EH (cell line): ENCODE results near the gene THAP3.

Experiments used
- DNase-seq: peaks from one replicate; pipeline ENCODE4 v3.0.0-alpha.2; 2015; ENCODE audit warnings: low read depth

THAP3 gene

GRCh38 chr1:6612641-6613360, 11.9 kb upstream of the THAP3 start:
- peak; percentile 54 for DNase-seq

GRCh38 chr1:6613361-6614018, 11.2 kb upstream of the THAP3 start, which contains the start of gene PHF13:
Gene PHF13, plus strand, starts transcription at chr1:6613731. Its CDS starts 336 bp downstream, at chr1:6614067.
- peak; percentile 99 for DNase-seq

- peak; percentile 50 for DNase-seq
These were observed 10.4 kb upstream of the THAP3 start for GRCh38 chr1:6614019-6614928.

- peak; percentile 9 for DNase-seq
These were observed 9.5 kb upstream of the THAP3 start for GRCh38 chr1:6614929-6615785.

- no peak for DNase-seq
These were observed 5.6 kb upstream of the THAP3 start for GRCh38 chr1:6619045-6619444.

GRCh38 chr1:6621429-6622391, 3.0 kb upstream of the THAP3 start:
- DNase-seq = no peak

GRCh38 chr1:6622396-6623152, 2.1 kb upstream of the THAP3 start:
- no peak for DNase-seq

- peak; percentile 40 for DNase-seq
These were observed 1.3 kb upstream of the THAP3 start for GRCh38 chr1:6623269-6623965.

- peak; percentile 61 for DNase-seq
These were observed 999 bp downstream of the THAP3 start for GRCh38 chr1:6625584-6626149.

GRCh38 chr1:6627031-6627430, 2.4 kb downstream of the THAP3 start:
- no peak for DNase-seq

- DNase-seq = no peak
These were observed 3.3 kb downstream of the THAP3 start for GRCh38 chr1:6627841-6628545.

GRCh38 chr1:6628971-6629479, 4.4 kb downstream of the THAP3 start:
- DNase-seq = no peak

GRCh38 chr1:6630027-6630426, 5.4 kb downstream of the THAP3 start:
- DNase-seq = no peak

- DNase-seq = no peak
These were observed 6.4 kb downstream of the THAP3 start for GRCh38 chr1:6631058-6631457.

GRCh38 chr1:6632588-6633514, 8.2 kb downstream of the THAP3 start:
- DNase-seq = no peak

GRCh38 chr1:6634371-6635052, 9.8 kb downstream of the THAP3 start:
- peak; percentile 36 for DNase-seq
